Measurements from ENCODE around the gene SUPT6H. TPM values are rescaled to one million over a fixed set of nuclear protein-coding genes. Genes with fewer than 3 reads are reported as not detected.
A peak's percentile ranks its signal among the peaks of the same experiment; 100 is the strongest.

The SUPT6H gene
- total RNA-seq, 4 donors from 2014 or later = 48.7 to 87.3 (median 71.9) TPM

DNA sequence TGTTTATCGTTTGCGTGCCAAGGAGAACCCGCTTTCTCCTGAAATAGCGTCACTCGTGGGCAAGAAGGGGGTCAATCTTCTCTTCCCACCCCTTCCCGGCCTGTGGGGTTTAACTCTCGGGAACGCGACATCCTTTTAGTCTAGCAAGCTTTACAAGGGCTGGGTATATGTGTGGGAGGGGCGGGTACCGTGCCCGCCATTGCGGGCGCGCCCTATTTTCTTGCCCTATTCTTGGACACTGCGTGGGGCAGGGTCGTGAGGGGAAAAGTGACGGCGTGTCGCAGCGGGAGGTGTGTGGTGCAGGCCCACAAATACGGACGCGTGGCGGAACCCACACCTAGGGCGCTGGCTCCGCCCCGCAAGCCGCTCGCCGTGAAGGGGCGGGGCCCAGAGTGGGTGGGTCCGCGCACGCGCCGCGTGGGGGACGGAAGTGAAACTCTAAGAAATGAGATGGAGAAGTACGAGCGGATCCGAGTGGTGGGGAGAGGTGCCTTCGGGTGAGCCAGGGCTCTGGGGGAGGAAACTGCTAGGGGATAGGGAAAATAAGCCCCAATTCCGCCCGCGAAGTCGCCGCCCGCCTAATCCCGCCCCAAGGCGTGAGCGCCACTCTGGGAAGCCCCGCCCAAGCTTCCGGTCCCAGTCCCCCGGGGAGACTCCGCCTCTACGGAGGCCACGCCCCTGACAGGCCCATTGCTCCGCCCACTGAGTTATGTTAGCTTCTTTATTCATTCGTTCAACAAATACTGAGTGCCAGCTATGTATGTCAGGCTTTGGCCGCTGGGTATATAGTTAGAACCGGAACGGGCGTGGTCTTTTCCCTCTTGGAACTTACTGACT, 66.6 kb downstream of the SUPT6H start, which contains the start of gene NEK8:
NEK8 (plus strand) TSS at position 425 of the 837 bp plus-strand sequence; CDS start at position 451, 26 bp downstream.
- H3K27me3 ChIP-seq = no peaks in the 10 kb centered on the region
- H3K4me3 ChIP-seq = peak within 1 kb of the TSS; percentile 47 to 79
- peaks cover 0 to 43% (median 18%) of the 10 kb centered on the region in 3 donors for H3K4me1 ChIP-seq
- no peaks in the 10 kb centered on the region for H3K9me3 ChIP-seq
- H3K27ac ChIP-seq = peak within 1 kb of the TSS; percentile 50 to 100 (median 96)
- WGBS, 2 donors (ENCODE audit: low coverage in 1 of 2) = 0 to 1% methylated on average over 5 to 25 of the region's 64 CpGs
- peaks cover 0 to 14% of the 10 kb centered on the region in 2 donors for H3K36me3 ChIP-seq
- no peak for TF ChIP-seq EP300 (IDR thresholded peaks at IDR 0.05)
- peak; percentile 50 for TF ChIP-seq POLR2AphosphoS5 (IDR thresholded peaks at IDR 0.05)
- TF ChIP-seq POLR2A (IDR thresholded peaks at IDR 0.05) = peak; percentile 33 to 64
- TF ChIP-seq, protein P1, sequence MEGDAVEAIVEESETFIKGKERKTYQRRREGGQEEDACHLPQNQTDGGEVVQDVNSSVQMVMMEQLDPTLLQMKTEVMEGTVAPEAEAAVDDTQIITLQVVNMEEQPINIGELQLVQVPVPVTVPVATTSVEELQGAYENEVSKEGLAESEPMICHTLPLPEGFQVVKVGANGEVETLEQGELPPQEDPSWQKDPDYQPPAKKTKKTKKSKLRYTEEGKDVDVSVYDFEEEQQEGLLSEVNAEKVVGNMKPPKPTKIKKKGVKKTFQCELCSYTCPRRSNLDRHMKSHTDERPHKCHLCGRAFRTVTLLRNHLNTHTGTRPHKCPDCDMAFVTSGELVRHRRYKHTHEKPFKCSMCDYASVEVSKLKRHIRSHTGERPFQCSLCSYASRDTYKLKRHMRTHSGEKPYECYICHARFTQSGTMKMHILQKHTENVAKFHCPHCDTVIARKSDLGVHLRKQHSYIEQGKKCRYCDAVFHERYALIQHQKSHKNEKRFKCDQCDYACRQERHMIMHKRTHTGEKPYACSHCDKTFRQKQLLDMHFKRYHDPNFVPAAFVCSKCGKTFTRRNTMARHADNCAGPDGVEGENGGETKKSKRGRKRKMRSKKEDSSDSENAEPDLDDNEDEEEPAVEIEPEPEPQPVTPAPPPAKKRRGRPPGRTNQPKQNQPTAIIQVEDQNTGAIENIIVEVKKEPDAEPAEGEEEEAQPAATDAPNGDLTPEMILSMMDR (IDR thresholded peaks at IDR 0.05) = peak in 1 of 4 experiments; percentile 14
- ATAC-seq = peak; percentile 76

DNA sequence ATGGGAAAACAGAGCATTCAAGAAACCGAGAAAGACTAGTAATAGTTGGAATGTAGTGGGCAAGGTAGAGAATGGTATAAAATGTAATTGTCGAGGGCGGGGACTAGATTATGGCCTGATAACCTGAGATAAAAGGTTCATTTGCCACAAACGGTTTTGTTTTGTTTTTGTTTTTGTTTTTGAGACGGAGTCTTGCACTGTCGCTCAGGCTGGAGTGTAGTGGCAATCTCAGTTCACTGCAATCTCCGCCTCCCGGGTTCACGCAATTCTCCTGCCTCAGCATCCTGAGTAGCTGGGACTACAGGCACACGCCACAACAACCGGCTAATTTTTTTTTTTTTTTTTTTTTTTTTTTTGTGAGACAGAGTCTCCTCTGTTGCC, 67.9 kb downstream of the SUPT6H start:
- WGBS, 2 donors (ENCODE audit: low coverage in 1 of 2) = 81 to 84% methylated on average over 10 to 11 of the region's 11 CpGs
- TF ChIP-seq EP300 (IDR thresholded peaks at IDR 0.05) = no peak
- TF ChIP-seq, protein P1 (IDR thresholded peaks at IDR 0.05) = no peak
- TF ChIP-seq POLR2AphosphoS5 (IDR thresholded peaks at IDR 0.05) = no peak
- no peak for TF ChIP-seq POLR2A (IDR thresholded peaks at IDR 0.05)
- Histone ChIP-seq H3K27ac (no peak overlapping the region), H3K27me3 (no peaks in the 10 kb centered on the region), H3K4me1 (peaks cover 0 to 39% (median 18%) of the 10 kb centered on the region in 3 donors), H3K36me3 (peaks cover 0 to under 1% of the 10 kb centered on the region in 2 donors), H3K9me3 (no peaks in the 10 kb centered on the region), H3K4me3 (no peak overlapping the region)
- no peak for ATAC-seq

DNA sequence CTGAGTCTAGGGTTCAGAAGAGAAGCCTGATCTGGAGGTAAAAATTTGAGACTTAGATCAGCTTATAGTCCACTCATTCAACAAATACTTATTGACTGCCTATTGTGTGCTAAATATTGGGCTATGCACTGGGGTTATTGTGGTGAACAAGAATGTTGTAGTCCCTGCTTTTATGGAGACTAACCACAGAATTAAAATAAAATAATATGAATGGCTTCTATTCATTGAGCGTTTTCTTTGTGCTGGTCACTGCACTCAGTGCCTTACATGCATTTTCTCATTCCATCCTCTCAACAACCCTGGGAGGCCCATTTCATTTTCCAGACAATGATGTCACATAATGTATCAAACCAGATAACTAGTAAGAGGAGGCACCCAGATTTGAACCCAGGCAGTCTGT, 71.3 kb downstream of the SUPT6H start:
- 71 to 92% methylated on average over 1 of the region's 1 CpG for WGBS, 2 donors (ENCODE audit: low coverage in 1 of 2)
- TF ChIP-seq POLR2AphosphoS5 (IDR thresholded peaks at IDR 0.05) = no peak
- TF ChIP-seq, protein P1 (IDR thresholded peaks at IDR 0.05) = no peak
- no peak for TF ChIP-seq POLR2A (IDR thresholded peaks at IDR 0.05)
- TF ChIP-seq EP300 (IDR thresholded peaks at IDR 0.05) = no peak
- Histone ChIP-seq H3K9me3 (no peaks in the 10 kb centered on the region), H3K27me3 (no peaks in the 10 kb centered on the region), H3K4me1 (peaks cover 0 to 7% (median 0%) of the 10 kb centered on the region in 3 donors), H3K27ac (no peak overlapping the region), H3K36me3 (no peaks in the 10 kb centered on the region), H3K4me3 (no peak overlapping the region)
- no peak for ATAC-seq

DNA sequence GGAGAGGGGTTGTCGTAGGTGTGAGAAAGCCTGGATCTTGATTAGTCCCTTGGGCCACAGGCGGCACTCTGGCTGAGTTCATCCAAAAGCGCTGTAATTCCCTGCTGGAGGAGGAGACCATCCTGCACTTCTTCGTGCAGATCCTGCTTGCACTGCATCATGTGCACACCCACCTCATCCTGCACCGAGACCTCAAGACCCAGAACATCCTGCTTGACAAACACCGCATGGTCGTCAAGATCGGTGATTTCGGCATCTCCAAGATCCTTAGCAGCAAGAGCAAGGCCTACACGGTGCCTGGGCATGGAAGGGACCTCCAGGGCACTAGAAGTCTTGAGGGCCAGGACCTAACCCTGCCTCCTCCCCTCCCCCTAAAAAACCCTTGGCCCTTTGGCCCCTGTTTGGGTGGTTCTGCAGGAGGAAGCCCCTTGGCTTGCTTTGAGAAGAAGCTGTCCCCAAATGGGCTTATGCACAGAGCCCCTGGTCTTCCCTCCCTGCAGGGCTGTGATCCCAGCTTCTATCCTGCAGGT, 72.8 kb downstream of the SUPT6H start:
- TF ChIP-seq EP300 (IDR thresholded peaks at IDR 0.05) = no peak
- TF ChIP-seq, protein P1 (IDR thresholded peaks at IDR 0.05) = no peak
- TF ChIP-seq POLR2AphosphoS5 (IDR thresholded peaks at IDR 0.05) = no peak
- no peak for TF ChIP-seq POLR2A (IDR thresholded peaks at IDR 0.05)
- H3K4me1 ChIP-seq = no peaks in the 10 kb centered on the region
- H3K9me3 ChIP-seq = no peaks in the 10 kb centered on the region
- 82 to 85% methylated on average over 6 of the region's 10 CpGs for WGBS, 2 donors (ENCODE audit: low coverage in 1 of 2)
- no peak overlapping the region for H3K27ac ChIP-seq
- no peak for ATAC-seq
- no peaks in the 10 kb centered on the region for H3K27me3 ChIP-seq
- no peak overlapping the region for H3K4me3 ChIP-seq
- no peaks in the 10 kb centered on the region for H3K36me3 ChIP-seq
